GM10266 (cell line): ENCODE measurements around the gene PANX2.

Experiments
- DNase-seq: peaks from one replicate; pipeline ENCODE4 v3.0.0; 2012; ENCODE audit errors: extremely low spot score
- TF ChIP-seq, protein P1 (sequence below): IDR thresholded peaks from 2 replicates; pipeline ENCODE4 v1.5.1; 2012; ENCODE audit warnings: mild to moderate bottlenecking, low read depth; ENCODE audit not compliant: control insufficient read depth, insufficient read depth; ENCODE audit errors: missing control alignments

Gene PANX2

DNA sequence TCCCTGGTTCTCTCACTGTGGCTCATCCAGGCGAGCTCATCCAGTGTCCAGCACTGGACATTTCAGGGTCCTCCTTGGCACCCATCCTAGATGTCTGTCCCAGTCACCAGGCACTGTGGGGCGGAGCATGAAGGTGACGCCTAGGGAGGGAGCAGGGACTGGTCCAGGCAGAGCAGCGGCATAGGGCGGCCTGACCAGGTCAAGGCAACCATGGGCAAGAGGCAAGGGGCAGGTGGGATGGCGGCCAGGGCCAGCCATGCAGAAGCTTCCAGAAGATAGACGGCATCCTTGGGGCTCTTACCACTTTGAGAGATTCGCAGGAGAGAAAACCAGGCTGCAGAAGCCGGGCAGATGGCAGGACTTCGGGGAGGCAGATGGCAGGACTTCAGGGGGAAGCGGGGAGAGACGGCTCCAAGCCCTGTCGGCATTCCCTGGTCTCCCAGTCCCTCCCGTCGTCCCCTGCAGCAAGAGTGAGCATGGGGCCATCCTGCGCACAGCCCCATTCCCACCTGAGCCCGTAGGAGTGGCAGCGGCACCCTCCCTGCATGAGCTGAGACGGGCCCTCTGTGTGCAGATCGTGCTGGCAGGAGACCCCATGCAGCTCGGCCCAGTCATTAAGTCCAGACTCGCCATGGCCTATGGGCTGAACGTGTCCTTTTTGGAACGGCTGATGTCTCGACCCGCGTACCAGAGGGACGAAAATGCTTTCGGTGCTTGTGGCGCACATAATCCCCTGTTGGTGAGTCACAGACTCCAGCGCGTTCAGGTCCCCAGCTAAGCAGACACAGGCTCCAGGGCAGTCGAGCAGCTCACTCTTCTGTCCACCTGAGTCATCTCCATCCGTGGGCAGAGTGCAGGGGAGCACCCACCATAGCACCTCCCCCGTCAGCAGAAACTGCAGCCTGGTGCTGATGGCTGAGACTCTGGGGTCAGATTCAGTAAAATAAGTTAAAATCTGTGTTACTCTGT, 20.1 kb upstream of the PANX2 start:
- TF ChIP-seq, protein P1, sequence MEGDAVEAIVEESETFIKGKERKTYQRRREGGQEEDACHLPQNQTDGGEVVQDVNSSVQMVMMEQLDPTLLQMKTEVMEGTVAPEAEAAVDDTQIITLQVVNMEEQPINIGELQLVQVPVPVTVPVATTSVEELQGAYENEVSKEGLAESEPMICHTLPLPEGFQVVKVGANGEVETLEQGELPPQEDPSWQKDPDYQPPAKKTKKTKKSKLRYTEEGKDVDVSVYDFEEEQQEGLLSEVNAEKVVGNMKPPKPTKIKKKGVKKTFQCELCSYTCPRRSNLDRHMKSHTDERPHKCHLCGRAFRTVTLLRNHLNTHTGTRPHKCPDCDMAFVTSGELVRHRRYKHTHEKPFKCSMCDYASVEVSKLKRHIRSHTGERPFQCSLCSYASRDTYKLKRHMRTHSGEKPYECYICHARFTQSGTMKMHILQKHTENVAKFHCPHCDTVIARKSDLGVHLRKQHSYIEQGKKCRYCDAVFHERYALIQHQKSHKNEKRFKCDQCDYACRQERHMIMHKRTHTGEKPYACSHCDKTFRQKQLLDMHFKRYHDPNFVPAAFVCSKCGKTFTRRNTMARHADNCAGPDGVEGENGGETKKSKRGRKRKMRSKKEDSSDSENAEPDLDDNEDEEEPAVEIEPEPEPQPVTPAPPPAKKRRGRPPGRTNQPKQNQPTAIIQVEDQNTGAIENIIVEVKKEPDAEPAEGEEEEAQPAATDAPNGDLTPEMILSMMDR: no peak
- no peak for DNase-seq

DNA sequence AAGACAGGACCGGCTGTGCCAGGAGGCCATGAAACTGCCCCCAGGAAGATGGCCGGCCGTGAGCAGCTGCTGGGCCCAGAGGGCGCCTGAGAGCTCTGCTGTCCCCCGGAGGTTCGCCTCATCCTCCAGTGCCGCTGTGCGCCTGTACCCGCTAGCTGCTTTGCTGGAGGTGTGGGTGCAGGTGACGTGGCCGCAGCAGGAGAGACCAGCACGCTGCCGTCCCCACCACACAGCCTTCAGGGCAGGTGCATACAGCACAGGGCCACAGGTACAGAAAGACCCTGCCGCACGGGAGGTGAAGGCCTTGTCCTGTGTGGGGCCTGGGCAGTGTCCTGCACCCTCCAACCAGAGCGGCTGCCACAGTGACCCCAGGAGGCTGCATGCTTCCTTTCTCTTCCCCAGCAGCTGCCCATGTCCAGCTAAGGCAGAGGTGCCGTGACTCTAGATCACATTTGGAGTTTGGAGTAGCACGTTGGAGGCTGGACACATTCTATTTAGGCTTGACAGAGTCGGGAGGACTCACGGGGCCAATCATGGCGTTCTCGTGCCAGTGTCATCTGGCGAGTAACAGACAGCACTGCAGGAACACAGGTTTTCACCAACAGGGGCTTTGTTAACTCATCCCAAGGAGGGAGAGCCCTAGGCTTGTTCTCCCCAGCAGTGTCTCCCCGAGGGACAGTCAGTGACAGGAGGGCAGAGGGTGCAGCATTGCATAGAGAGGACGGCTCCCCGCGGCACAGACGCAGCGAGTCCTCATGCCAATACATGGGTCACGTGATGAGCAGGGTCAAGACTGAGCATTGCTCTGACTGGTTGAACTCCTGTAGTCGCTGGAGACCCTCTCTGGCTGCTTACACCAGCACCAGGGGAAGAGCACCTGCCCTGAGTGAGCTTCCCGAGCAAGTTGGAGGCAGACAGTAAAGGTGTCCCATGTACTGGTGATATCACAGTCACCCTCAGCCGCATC, 18.7 kb upstream of the PANX2 start:
- DNase-seq: no peak
- TF ChIP-seq, protein P1: no peak

DNA sequence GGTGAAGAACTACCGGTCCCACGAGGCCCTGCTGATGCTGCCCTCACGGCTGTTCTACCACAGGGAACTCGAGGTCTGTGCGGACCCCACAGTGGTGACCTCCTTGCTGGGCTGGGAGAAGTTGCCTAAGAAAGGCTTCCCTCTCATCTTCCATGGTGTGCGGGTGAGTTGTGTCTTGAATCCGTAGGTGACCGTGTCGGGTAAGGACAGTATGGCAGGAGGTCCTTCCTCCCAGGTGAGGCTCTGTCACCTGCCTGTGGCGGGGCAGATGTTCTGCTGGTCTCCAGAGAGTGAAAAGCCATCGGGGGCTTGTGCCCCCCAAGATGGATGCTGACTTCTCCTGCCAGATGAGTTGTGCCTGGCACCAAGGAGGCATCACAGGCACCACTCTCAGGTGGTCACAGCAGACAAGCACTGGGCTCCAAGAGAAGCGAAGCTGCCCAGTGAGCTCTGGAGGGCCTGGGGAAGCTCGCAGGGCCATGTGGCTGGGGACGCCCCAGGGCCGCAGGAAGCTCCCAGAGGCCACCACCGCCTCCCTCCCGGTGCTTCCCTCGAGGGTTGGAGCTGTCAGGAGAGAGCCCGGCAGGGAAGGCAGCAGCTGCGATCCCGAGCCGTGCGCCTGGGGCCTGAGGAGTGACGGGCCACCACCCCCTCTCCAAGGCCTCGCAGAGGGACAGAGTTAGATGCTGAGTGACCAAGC, 17.3 kb upstream of the PANX2 start:
- no peak for DNase-seq
- TF ChIP-seq, protein P1: no peak

DNA sequence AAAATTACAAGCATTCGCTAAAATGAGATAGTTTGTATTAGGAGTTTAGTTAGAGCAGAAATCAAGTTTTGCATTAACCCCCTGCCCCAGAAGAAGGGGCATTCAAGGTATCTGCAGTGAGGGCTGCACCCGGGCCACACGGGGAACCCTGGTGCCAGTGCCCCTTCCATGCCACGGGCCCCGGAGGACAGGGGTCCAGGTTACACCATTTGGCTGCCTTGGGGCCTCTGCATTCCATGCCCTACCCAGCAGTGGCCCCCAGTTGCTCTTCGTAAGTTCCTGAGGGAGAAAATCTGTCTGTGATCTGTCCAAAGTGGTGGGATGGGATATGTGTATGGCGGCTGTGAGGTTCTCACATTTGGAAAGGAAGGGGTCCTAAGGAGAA, 16.8 kb upstream of the PANX2 start:
- TF ChIP-seq, protein P1: no peak
- DNase-seq: no peak

DNA sequence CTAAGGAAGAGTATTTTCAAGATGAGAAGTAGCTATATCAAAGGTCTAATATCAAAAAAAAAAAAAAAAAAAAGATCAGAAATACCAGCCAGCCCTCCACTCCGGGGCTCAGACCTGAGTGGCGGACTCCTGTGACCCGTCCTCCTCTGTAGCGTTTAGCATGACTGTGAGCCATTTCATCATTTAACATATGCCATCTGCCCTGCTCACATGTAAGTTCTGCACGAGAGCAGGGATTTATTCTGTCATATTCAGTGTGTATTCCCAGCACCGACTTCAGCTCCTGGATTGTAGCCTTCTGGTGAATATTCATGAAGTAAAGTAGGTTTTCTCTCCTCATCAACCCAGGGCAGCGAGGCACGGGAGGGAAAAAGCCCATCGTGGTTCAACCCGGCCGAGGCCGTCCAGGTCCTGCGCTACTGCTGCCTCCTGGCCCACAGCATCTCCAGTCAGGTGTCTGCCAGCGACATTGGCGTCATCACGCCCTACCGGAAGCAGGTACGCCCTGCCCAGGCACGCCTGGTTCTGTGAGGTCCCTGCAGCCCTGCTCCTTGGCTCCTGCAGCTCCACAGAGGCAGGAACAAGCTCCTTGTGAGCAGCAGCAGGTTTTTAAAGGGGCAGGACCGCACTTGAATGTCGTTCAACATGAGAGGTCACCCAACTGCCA, 12.7 kb upstream of the PANX2 start:
- DNase-seq: no peak
- TF ChIP-seq, protein P1: no peak

DNA sequence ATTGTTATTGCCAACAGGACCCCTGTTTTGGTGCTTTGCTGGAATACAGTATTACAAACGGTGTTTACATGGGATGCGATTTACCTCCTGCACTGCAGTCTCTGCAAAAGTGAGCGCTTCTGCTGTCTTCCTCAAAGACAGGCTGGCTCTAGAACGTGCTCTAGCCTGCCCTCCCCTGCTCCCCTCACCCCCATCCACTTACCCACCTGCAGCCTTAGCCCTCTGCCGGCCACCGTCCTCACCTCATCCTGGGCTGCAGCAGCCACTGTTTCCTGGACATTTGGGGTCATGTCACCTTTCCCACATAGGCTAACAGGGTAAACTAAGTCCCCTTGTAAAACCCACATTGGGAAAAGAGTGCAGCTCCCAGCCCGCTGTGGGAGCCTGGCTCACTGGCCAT, 9.6 kb upstream of the PANX2 start:
- no peak for DNase-seq

More for the DNA sequence above, 9.6 kb upstream of the PANX2 start:
- TF ChIP-seq, protein P1: no peak
